GM18499 (cell line): ENCODE results near the gene ANKRD65.
"Not testable (repeated sequence)": the region's sequence is repeated elsewhere in the genome, so short reads cannot be mapped to it uniquely, and the experiment has no call there.

Experiments
- ATAC-seq: cut with Tn5 transposase; IDR thresholded peaks from one replicate; pipeline ENCODE4 v1.9.1; 2021; ENCODE audit warnings: moderate number of reproducible peaks; ENCODE audit not compliant: insufficient read depth, unreplicated experiment

ANKRD65 gene

GRCh38 chr1:1373815-1374588 is 47.1 kb downstream of the ANKRD65 start:
- ATAC-seq, result no peak

GRCh38 chr1:1373051-1373814 is 47.8 kb downstream of the ANKRD65 start:
- ATAC-seq, result no peak

GRCh38 chr1:1371746-1372711 is 49.0 kb downstream of the ANKRD65 start:
- no peak for ATAC-seq

- no peak for ATAC-seq
These were observed 49.7 kb downstream of the ANKRD65 start for GRCh38 chr1:1371364-1371745.

GRCh38 chr1:1370771-1371300 is 50.2 kb downstream of the ANKRD65 start:
- ATAC-seq, result no peak

GRCh38 chr1:1370094-1370493 is 51.0 kb downstream of the ANKRD65 start:
- not testable (repeated sequence) for ATAC-seq
